H9 (cell line): Measurements from ENCODE around the gene EPS8L3. TPM values are rescaled to one million over a fixed set of nuclear protein-coding genes. Genes with fewer than 3 reads are reported as not detected.

Experiments used
- DNase-seq: peaks from one replicate; pipeline ENCODE4 v3.0.0-alpha.2; 2017
- H2AFZ ChIP-seq: one replicate; pipeline ENCODE4 v1.6.1; 2013; ENCODE audit warnings: mild to moderate bottlenecking, low read length, control low read depth, moderate library complexity
- H2AK5ac ChIP-seq: 2 replicates; pipeline ENCODE4 v1.6.1; 2013; ENCODE audit warnings: low read length, control low read depth, mixed read lengths; ENCODE audit not compliant: insufficient read length
- H2BK120ac ChIP-seq: one replicate; pipeline ENCODE4 v1.6.1; 2013; ENCODE audit warnings: low read depth, mild to moderate bottlenecking, low read length, control low read depth, inconsistent platforms; ENCODE audit not compliant: poor library complexity, severe bottlenecking
- H2BK12ac ChIP-seq: 2 replicates; pipeline ENCODE4 v1.6.1; 2013; ENCODE audit warnings: low read length, control low read depth, mixed read lengths, low read depth; ENCODE audit not compliant: insufficient read length
- H2BK15ac ChIP-seq: 2 replicates; pipeline ENCODE4 v1.6.1; 2013; ENCODE audit warnings: low read depth, low read length, control low read depth
- H2BK20ac ChIP-seq: one replicate; pipeline ENCODE4 v1.6.1; 2013; ENCODE audit warnings: low read depth, mild to moderate bottlenecking, low read length, control low read depth, inconsistent platforms; ENCODE audit not compliant: poor library complexity, severe bottlenecking
- H2BK5ac ChIP-seq: 2 replicates; pipeline ENCODE4 v1.6.1; 2013; ENCODE audit warnings: low read length, control low read depth, mixed read lengths; ENCODE audit not compliant: insufficient read length
- H3K14ac ChIP-seq: 2 replicates; pipeline ENCODE4 v1.6.1; 2013; ENCODE audit warnings: low read length, control low read depth; ENCODE audit not compliant: insufficient read depth
- H3K18ac ChIP-seq: 2 replicates; pipeline ENCODE4 v1.6.1; 2013; ENCODE audit warnings: low read depth, mild to moderate bottlenecking, mixed read lengths, low read length, control low read depth; ENCODE audit not compliant: insufficient read length
- H3K23ac ChIP-seq: 2 replicates; pipeline ENCODE4 v1.6.1; 2013; ENCODE audit warnings: low read length, control low read depth, mixed read lengths, low read depth; ENCODE audit not compliant: insufficient read length
- H3K23me2 ChIP-seq: 2 replicates; pipeline ENCODE4 v1.6.1; 2013; ENCODE audit warnings: low read depth, mild to moderate bottlenecking, mixed read lengths, low read length, control low read depth; ENCODE audit not compliant: insufficient read length, poor library complexity, severe bottlenecking
- H3K27ac ChIP-seq: 2 replicates; pipeline ENCODE4 v1.5.1; 2013; ENCODE audit warnings: low read length, control low read depth, mixed read lengths, low read depth; ENCODE audit not compliant: insufficient read length
- H3K27me3 ChIP-seq: 2 replicates; pipeline ENCODE4 v1.6.1; 2013; ENCODE audit warnings: low read length, control low read depth, inconsistent platforms; ENCODE audit not compliant: insufficient read depth
- H3K4ac ChIP-seq: 2 replicates; pipeline ENCODE4 v1.6.1; 2013; ENCODE audit warnings: low read depth, mild to moderate bottlenecking, control low read depth, inconsistent platforms, low read length, moderate library complexity
- H3K4me1 ChIP-seq: 2 replicates; pipeline ENCODE4 v1.6.1; 2013; ENCODE audit warnings: low read length, control low read depth, inconsistent platforms; ENCODE audit not compliant: insufficient read depth
- H3K4me2 ChIP-seq: 2 replicates; pipeline ENCODE4 v1.6.1; 2013; ENCODE audit warnings: low read length, control low read depth, mixed read lengths; ENCODE audit not compliant: insufficient read length, insufficient read depth
- H3K56ac ChIP-seq: 2 replicates; pipeline ENCODE4 v1.6.1; 2013; ENCODE audit warnings: low read depth, mild to moderate bottlenecking, mixed read lengths, low read length, control low read depth; ENCODE audit not compliant: insufficient read length
- H3K79me1 ChIP-seq: 2 replicates; pipeline ENCODE4 v1.6.1; 2013; ENCODE audit warnings: low read depth, mild to moderate bottlenecking, moderate library complexity, low read length, control low read depth, inconsistent platforms; ENCODE audit not compliant: insufficient read depth, poor library complexity, severe bottlenecking
- H3K79me2 ChIP-seq: 2 replicates; pipeline ENCODE4 v1.6.1; 2013; ENCODE audit warnings: low read length, control low read depth, inconsistent platforms; ENCODE audit not compliant: insufficient read depth
- H3K9ac ChIP-seq: 2 replicates; pipeline ENCODE4 v1.6.1; 2013; ENCODE audit warnings: low read length, control low read depth, mixed read lengths; ENCODE audit not compliant: insufficient read length; ENCODE audit errors: extremely low read depth
- H3K9me3 ChIP-seq: one replicate; pipeline ENCODE4 v1.6.1; 2013; ENCODE audit warnings: low read depth, low read length, inconsistent platforms; ENCODE audit not compliant: control insufficient read depth
- H3T11ph ChIP-seq: one replicate; pipeline ENCODE4 v1.6.1; 2013; ENCODE audit warnings: mild to moderate bottlenecking, low read length, control low read depth, inconsistent platforms
- H4K20me1 ChIP-seq: one replicate; pipeline ENCODE4 v1.6.1; 2013; ENCODE audit not compliant: control insufficient read depth, insufficient read length, insufficient read depth
- H4K5ac ChIP-seq: 2 replicates; pipeline ENCODE4 v1.6.1; 2013; ENCODE audit warnings: low read depth, mild to moderate bottlenecking, mixed read lengths, low read length, control low read depth; ENCODE audit not compliant: insufficient read length
- H4K8ac ChIP-seq: replicated peaks from 2 replicates; pipeline ENCODE4 v1.6.1; 2013; ENCODE audit warnings: low read length, control low read depth, mixed read lengths, low read depth; ENCODE audit not compliant: insufficient read length
- H4K91ac ChIP-seq: 2 replicates; pipeline ENCODE4 v1.6.1; 2013; ENCODE audit warnings: low read depth, mild to moderate bottlenecking, moderate library complexity, mixed read lengths, low read length, control low read depth; ENCODE audit not compliant: insufficient read length
- H3K27ac Mint-ChIP-seq, 3 experiments: 2 replicates in 2 of 3; 3 replicates in 1 of 3; pipeline ENCODE4 v1.8.0; 2020 to 2021; ENCODE audit warnings: mixed read lengths in 3 of 3, mild to moderate bottlenecking in 1 of 3, moderate library complexity in 1 of 3
- H3K27me3 Mint-ChIP-seq: 2 replicates; pipeline ENCODE4 v1.8.0; 2021; ENCODE audit warnings: low read depth, mild to moderate bottlenecking, moderate library complexity, mixed read lengths
- H3K36me3 Mint-ChIP-seq, 3 experiments: 2 replicates in 2 of 3; 3 replicates in 1 of 3; pipeline ENCODE4 v1.8.0; 2020 to 2021; ENCODE audit warnings: low read depth in 3 of 3, mixed read lengths in 3 of 3; ENCODE audit not compliant: insufficient read depth in 1 of 3
- H3K4me1 Mint-ChIP-seq, 2 experiments: 2 replicates each; pipeline ENCODE4 v1.8.0; 2020; ENCODE audit warnings: mixed read lengths in 2 of 2
- H3K4me3 Mint-ChIP-seq, 2 experiments: 2 replicates in 1 of 2; 3 replicates in 1 of 2; pipeline ENCODE4 v1.8.0; 2020 to 2021; ENCODE audit warnings: mild to moderate bottlenecking in 2 of 2, mixed read lengths in 2 of 2, moderate library complexity in 1 of 2
- H3K9me3 Mint-ChIP-seq, 2 experiments: 2 replicates in 1 of 2; 3 replicates in 1 of 2; pipeline ENCODE4 v1.8.0; 2020; ENCODE audit warnings: mild to moderate bottlenecking in 2 of 2, mixed read lengths in 2 of 2, moderate library complexity in 1 of 2
- WGBS: extraction: QIAGEN DNeasy Blood & Tissue Kit; methylation state at CpG from one replicate; pipeline ENCODE4 v1.1.7; 2013; ENCODE audit warnings: missing lambda C conversion rate, low lambda C conversion rate, mixed read lengths; ENCODE audit not compliant: insufficient read length; ENCODE audit errors: extremely low coverage; 5-methylcytosine and 5-hydroxymethylcytosine counted together
- total RNA-seq: library from RNA; stranded (reverse); gene quantifications from 2 replicates; pipeline ENCODE4 v1.2.1, GENCODE V29; 2021
- TF ChIP-seq, protein P1 (sequence below): fragments of 200-600 bp; sonication (generic); conservative IDR thresholded peaks from 3 replicates; pipeline ENCODE4 v1.8.0; 2021; ENCODE audit warnings: antibody characterized with exemption, mild to moderate bottlenecking

Gene EPS8L3
- total RNA-seq, 1 experiment from 2014 or later = not detected

- Histone ChIP-seq H3K4me1 (no peaks in the 10 kb centered on the region), H3K14ac (peak overlapping the region; percentile 67; the same call in 1 of the 2 replicates), H3K9me3 (no peaks in the 10 kb centered on the region), H4K8ac (no peak overlapping the region), H3K23ac (no peak overlapping the region), H3K4me2 (peak overlapping the region; percentile 95), H2BK12ac (no peak overlapping the region), H2AK5ac (no peak overlapping the region), H3K27ac (no peak overlapping the region), H3K56ac (no peak overlapping the region), H2BK15ac (no peak overlapping the region), H2BK20ac (no peak overlapping the region), H3K9ac (peak overlapping the region; percentile 39), H4K5ac (no peak overlapping the region), H3K23me2 (peaks cover 14% of the 10 kb centered on the region), H2BK5ac (no peak overlapping the region), H4K20me1 (no peaks in the 10 kb centered on the region), H3K27me3 (peaks cover 9% of the 10 kb centered on the region; the same call in 1 of the 2 replicates), H3T11ph (no peak overlapping the region), H4K91ac (no peak overlapping the region), H3K79me1 (no peaks in the 10 kb centered on the region), H3K79me2 (no peaks in the 10 kb centered on the region), H2AFZ (peak overlapping the region; percentile 26), H2BK120ac (no peak overlapping the region), H3K4ac (no peak overlapping the region), H3K18ac (peak overlapping the region; percentile 64)
- Mint-ChIP-seq H3K36me3 (peaks cover 0 to 18% (median 0%) of the 10 kb centered on the region in 3 experiments; a peak in 3 of 7 replicates), H3K27ac (no peak overlapping the region; a peak in 1 of 7 replicates), H3K4me1 (peaks cover 8 to 11% of the 10 kb centered on the region in 2 experiments), H3K4me3 (peak overlapping the region; percentile 75 to 79), H3K9me3 (no peaks in the 10 kb centered on the region), H3K27me3 (peaks cover 58% of the 10 kb centered on the region)
- TF ChIP-seq, protein P1, sequence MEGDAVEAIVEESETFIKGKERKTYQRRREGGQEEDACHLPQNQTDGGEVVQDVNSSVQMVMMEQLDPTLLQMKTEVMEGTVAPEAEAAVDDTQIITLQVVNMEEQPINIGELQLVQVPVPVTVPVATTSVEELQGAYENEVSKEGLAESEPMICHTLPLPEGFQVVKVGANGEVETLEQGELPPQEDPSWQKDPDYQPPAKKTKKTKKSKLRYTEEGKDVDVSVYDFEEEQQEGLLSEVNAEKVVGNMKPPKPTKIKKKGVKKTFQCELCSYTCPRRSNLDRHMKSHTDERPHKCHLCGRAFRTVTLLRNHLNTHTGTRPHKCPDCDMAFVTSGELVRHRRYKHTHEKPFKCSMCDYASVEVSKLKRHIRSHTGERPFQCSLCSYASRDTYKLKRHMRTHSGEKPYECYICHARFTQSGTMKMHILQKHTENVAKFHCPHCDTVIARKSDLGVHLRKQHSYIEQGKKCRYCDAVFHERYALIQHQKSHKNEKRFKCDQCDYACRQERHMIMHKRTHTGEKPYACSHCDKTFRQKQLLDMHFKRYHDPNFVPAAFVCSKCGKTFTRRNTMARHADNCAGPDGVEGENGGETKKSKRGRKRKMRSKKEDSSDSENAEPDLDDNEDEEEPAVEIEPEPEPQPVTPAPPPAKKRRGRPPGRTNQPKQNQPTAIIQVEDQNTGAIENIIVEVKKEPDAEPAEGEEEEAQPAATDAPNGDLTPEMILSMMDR = no peak
- WGBS = no CpG with 5 or more reads among the region's 86 CpGs
- peak; percentile 78 for DNase-seq
Measured at GRCh38 chr1:109739738-109740614, 23.7 kb downstream of the EPS8L3 start.
